Esophagus squamous epithelium (tissue), 5 donors: Measurements from ENCODE around the gene CTNNA3. TPM values are rescaled to one million over a fixed set of nuclear protein-coding genes. Genes with fewer than 3 reads are reported as not detected.

Experiments used
- DNase-seq: peaks from one replicate; lab custom pipeline; 2025; lab: John Stamatoyannopoulos, UW
- H3K27ac ChIP-seq, 4 donors: fragments of 200-600 bp; sonication (generic); one replicate each; pipeline ENCODE4 v1.5.1; 2016 to 2019; ENCODE audit warnings: mild to moderate bottlenecking in 1 of 4
- H3K27me3 ChIP-seq, 4 donors: fragments of 200-600 bp; sonication (generic); 1 replicate in 3 of 4; 2 replicates in 1 of 4; pipeline versions ENCODE4 v1.5.1 to v1.6.0; 2017 to 2021; ENCODE audit warnings: antibody characterized with exemption in 1 of 4
- H3K36me3 ChIP-seq, 3 donors: fragments of 200-600 bp; sonication (generic); one replicate each; pipeline ENCODE4 v1.5.1; 2016 to 2019
- H3K4me1 ChIP-seq, 3 donors: fragments of 200-600 bp; sonication (generic); one replicate each; pipeline ENCODE4 v1.5.1; 2017 to 2019
- H3K4me3 ChIP-seq, 4 donors: fragments of 200-600 bp; sonication (generic); 1 replicate in 3 of 4; 2 replicates in 1 of 4; pipeline ENCODE4 v1.5.1; 2016 to 2019; ENCODE audit warnings: mild to moderate bottlenecking in 2 of 4, moderate library complexity in 1 of 4
- H3K9me3 ChIP-seq, 3 donors: fragments of 200-600 bp; sonication (generic); one replicate each; pipeline ENCODE4 v1.5.1; 2016 to 2019
- POLR2A ChIP-seq, 4 donors: fragments of 450-650 bp; IDR thresholded peaks; one replicate each; pipeline ENCODE4 v1.6.1; 2017; ENCODE audit warnings: antibody characterized with exemption in 4 of 4, mild to moderate bottlenecking in 4 of 4, moderate library complexity in 3 of 4
- WGBS, 2 donors: methylation state at CpG; one replicate each; pipeline ENCODE4 v1.1.5; 2018; 5-methylcytosine and 5-hydroxymethylcytosine counted together
- intact Hi-C: fragments of 100-400 bp; cut with DNase I; formaldehyde crosslinking; loops from one replicate; pipeline ENCODE4 v1.15.0; 2022
- total RNA-seq, 4 donors: library from RNA; depleted of rRNA; stranded (reverse); fragments of >200 nt; gene quantifications; one replicate each; pipeline ENCODE4 v1.1.0, GENCODE V29; 2016
- TF ChIP-seq, protein P1 (sequence below), 6 experiments: fragments of 450-650 bp in 4 of 6; fragments of 200-600 bp in 2 of 6; sonication (generic) in 2 of 6; IDR thresholded peaks; one replicate each; pipeline ENCODE4 v1.5.1; 2016 to 2019; ENCODE audit warnings: antibody characterized with exemption in 6 of 6, mild to moderate bottlenecking in 4 of 6, moderate library complexity in 4 of 6
- donor health status: DM: yes; HTN: yes; CAD: no.

CTNNA3 gene
- total RNA-seq, 4 donors from 2014 or later, result 0.29 to 1.9 (median 0.61) TPM; not detected in 1

DNA sequence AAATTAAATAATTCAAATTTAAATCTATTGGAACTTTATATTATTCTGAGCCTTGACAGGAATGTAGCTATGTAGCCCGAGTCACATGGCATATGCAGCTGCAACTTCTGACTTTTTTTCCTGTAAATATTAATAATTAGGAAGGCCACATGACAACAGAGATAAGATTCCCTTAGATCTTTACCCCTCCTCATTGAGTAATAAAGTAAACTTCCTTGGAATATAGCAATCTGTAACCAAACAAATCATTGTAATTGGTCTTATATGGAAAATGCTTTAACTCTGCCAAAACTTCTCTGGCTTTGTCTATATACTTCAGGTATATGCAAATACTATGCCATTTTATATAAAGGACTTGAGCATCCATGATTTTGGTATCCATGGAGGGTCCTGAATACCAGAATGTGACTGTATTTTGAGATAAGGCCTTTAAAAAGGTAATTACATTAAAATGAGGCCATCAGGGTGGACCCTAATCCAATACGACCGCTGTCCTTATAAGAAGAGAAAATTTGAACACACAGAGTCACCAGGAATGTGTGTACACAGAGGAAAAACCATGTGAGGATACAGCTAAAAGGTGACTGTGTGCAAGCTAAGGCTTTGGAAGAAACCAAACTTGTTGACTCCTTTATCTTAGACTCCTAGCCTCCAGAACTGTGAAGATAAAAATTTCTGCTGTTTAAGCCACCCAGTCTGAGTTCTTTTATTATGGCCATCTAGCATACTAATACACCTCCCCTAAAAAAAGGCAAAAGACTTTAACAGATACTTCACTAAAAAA lies 222.0 kb downstream of the CTNNA3 start:
- H3K27ac ChIP-seq, result no peak overlapping the region
- intact Hi-C loops, result no loop called here
- H3K9me3 ChIP-seq, result peaks cover 0 to 5% (median 0%) of the 10 kb centered on the region in 3 donors
- no peaks in the 10 kb centered on the region for H3K4me1 ChIP-seq
- TF ChIP-seq POLR2A (IDR thresholded peaks at IDR 0.05), result no peak
- TF ChIP-seq, protein P1, sequence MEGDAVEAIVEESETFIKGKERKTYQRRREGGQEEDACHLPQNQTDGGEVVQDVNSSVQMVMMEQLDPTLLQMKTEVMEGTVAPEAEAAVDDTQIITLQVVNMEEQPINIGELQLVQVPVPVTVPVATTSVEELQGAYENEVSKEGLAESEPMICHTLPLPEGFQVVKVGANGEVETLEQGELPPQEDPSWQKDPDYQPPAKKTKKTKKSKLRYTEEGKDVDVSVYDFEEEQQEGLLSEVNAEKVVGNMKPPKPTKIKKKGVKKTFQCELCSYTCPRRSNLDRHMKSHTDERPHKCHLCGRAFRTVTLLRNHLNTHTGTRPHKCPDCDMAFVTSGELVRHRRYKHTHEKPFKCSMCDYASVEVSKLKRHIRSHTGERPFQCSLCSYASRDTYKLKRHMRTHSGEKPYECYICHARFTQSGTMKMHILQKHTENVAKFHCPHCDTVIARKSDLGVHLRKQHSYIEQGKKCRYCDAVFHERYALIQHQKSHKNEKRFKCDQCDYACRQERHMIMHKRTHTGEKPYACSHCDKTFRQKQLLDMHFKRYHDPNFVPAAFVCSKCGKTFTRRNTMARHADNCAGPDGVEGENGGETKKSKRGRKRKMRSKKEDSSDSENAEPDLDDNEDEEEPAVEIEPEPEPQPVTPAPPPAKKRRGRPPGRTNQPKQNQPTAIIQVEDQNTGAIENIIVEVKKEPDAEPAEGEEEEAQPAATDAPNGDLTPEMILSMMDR (IDR thresholded peaks at IDR 0.05), result no peak
- no peaks in the 10 kb centered on the region for H3K27me3 ChIP-seq
- no peak overlapping the region for H3K4me3 ChIP-seq
- DNase-seq, result no peak
- no peaks in the 10 kb centered on the region for H3K36me3 ChIP-seq
- WGBS, 2 donors, result 48 to 66% methylated on average over 3 of the region's 3 CpGs

DNA sequence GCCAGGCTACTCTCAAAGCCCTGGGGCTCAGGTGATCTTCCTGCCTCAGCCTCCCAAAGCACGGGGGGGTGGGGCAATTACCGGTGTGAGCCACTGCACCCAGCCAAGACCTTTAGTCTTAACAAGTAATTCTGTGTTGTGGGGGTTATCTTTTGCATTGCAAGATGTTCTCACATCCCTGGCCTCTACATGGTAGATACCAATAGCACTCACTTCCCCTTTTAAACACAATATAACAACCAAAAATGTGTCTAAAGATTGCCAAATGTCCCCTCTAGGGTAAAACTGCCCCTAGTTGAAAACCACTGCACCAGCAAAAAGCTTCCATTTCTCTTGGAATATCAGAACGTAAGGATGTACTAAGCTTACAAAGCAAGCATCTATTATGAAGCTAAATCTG lies 225.0 kb downstream of the CTNNA3 start:
- H3K4me1 ChIP-seq, result no peaks in the 10 kb centered on the region
- no peak overlapping the region for H3K27ac ChIP-seq
- H3K9me3 ChIP-seq, result no peaks in the 10 kb centered on the region
- intact Hi-C loops, result no loop called here
- TF ChIP-seq POLR2A (IDR thresholded peaks at IDR 0.05), result no peak
- TF ChIP-seq, protein P1 (IDR thresholded peaks at IDR 0.05), result no peak
- H3K36me3 ChIP-seq, result no peaks in the 10 kb centered on the region
- DNase-seq, result no peak
- WGBS, 2 donors, result 49 to 74% methylated on average over 3 of the region's 3 CpGs
- H3K27me3 ChIP-seq, result no peaks in the 10 kb centered on the region
- H3K4me3 ChIP-seq, result no peak overlapping the region

DNA sequence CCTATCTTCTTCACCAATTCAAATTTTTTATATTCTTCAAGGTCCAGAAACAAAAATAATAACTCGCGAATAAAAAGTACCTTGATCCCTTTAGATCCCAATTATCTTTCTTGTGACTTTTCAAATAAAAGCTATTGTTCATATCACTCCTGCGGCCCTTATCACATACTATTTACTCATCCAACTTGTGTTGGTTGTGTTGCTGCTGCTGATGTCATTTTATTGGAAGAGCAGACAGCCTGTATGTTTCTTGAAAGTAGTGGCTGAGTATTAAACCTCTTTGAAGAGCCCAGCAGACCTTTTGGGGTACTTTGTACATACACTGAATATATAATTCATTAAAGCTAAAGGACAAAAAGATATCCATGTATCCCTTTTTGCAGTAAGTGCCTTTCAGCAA lies 231.7 kb downstream of the CTNNA3 start:
- intact Hi-C loops, result no loop called here
- DNase-seq, result no peak
- no peaks in the 10 kb centered on the region for H3K4me1 ChIP-seq
- no peaks in the 10 kb centered on the region for H3K27me3 ChIP-seq
- 41 to 81% methylated on average over 3 of the region's 3 CpGs for WGBS, 2 donors
- no peaks in the 10 kb centered on the region for H3K9me3 ChIP-seq
- H3K36me3 ChIP-seq, result no peaks in the 10 kb centered on the region
- no peak overlapping the region for H3K27ac ChIP-seq
- TF ChIP-seq POLR2A (IDR thresholded peaks at IDR 0.05), result no peak
- TF ChIP-seq, protein P1 (IDR thresholded peaks at IDR 0.05), result no peak
- H3K4me3 ChIP-seq, result no peak overlapping the region

- Histone ChIP-seq H3K9me3 (peaks cover 0 to 3% (median 0%) of the 10 kb centered on the region in 3 donors), H3K4me1 (no peaks in the 10 kb centered on the region), H3K4me3 (no peak overlapping the region), H3K27me3 (no peaks in the 10 kb centered on the region), H3K27ac (no peak overlapping the region), H3K36me3 (no peaks in the 10 kb centered on the region)
- DNase-seq, result no peak
- intact Hi-C loops, result no loop called here
- TF ChIP-seq, protein P1 (IDR thresholded peaks at IDR 0.05), result no peak
- no peak for TF ChIP-seq POLR2A (IDR thresholded peaks at IDR 0.05)
- WGBS, 2 donors, result 30 to 64% methylated on average over 1 of the region's 1 CpG
These were observed 243.1 kb downstream of the CTNNA3 start for GRCh38 chr10:67452892-67453291.

DNA sequence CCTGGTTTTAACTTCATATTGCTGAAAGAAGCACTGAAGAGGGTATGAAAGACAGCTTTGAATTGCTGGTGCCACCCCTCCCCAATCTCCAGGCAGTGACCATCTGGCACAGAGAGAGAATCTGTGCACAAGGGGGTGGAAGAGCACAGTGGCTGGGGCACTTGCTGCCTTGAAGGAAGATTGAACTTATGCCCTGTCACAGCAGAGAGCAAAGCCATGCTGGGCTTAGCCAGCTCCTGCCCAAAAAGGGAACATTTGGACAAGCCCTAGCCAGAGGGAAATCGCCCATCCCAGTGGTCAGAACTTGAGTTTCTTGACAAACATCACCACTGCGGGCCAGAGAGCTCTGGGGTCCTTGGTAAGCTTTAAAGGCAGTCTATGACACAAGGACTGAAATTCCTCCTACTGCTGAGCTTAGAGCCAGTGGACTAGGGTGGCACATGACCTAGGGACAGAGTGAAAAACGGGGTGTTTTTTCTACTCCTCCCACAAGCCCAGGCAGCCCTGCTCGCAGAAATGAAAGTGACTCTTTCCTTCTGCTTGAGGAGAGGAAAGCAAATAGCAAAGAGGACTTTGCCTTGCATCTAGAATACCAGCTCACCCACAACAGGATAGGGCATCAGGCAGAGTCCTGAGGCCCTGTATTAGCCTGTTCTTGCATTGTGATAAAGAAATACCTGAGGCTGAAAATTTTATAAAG lies 257.2 kb downstream of the CTNNA3 start:
- intact Hi-C loops, result no loop called here
- Histone ChIP-seq H3K27me3 (no peaks in the 10 kb centered on the region), H3K27ac (no peak overlapping the region), H3K9me3 (peaks cover 0 to 6% (median 0%) of the 10 kb centered on the region in 3 donors), H3K36me3 (no peaks in the 10 kb centered on the region), H3K4me3 (no peak overlapping the region), H3K4me1 (no peaks in the 10 kb centered on the region)
- TF ChIP-seq POLR2A (IDR thresholded peaks at IDR 0.05), result no peak
- TF ChIP-seq, protein P1 (IDR thresholded peaks at IDR 0.05), result no peak
- WGBS, 2 donors, result 29 to 37% methylated on average over 2 to 3 of the region's 4 CpGs
- DNase-seq, result no peak
